IMR-90 (cell line): ENCODE data around the gene PDLIM1. TPM values are rescaled to one million over a fixed set of nuclear protein-coding genes. Genes with fewer than 3 reads are reported as not detected.

Experiments
- FOS ChIP-seq: fragments of 150-350 bp; IDR thresholded peaks from 2 replicates; pipeline ENCODE4 v1.6.1; 2016; ENCODE audit warnings: low read depth, low read length
- NFE2L2 ChIP-seq: fragments of 150-350 bp; IDR thresholded peaks from 2 replicates; pipeline ENCODE4 v1.6.1; 2016; ENCODE audit warnings: low read depth, mild to moderate bottlenecking, low read length
- RAD21 ChIP-seq: IDR thresholded peaks from 2 replicates; pipeline ENCODE4 v1.6.1; 2012; ENCODE audit warnings: low read length, improper control_type of control experiment
- polyA plus RNA-seq, 3 experiments: library from polyadenylated mRNA; depleted of rRNA; stranded (reverse); fragments of >200 nt; gene quantifications; 2 replicates each; pipeline ENCODE4 v1.2.3, GENCODE V29; 2012; ENCODE audit warnings: low replicate concordance in 1 of 3
- total RNA-seq: library from RNA; depleted of rRNA; stranded (reverse); fragments of >200 nt; gene quantifications from 2 replicates; pipeline ENCODE4 v1.2.3, GENCODE V29; 2012

Gene PDLIM1
- total and polyA plus RNA-seq, 2 of the 4 experiments (the other 2 are of a cell fraction) = 30.1 to 187 TPM

GRCh38 chr10:95237376-95238170 is 53.2 kb downstream of the PDLIM1 start (continued):
- TF ChIP-seq NFE2L2 (no peak), FOS (no peak), RAD21 (no peak)
